Measurements from ENCODE around the gene SERPINA9. TPM values are rescaled to one million over a fixed set of nuclear protein-coding genes. Genes with fewer than 3 reads are reported as not detected.

SERPINA9 gene
- total RNA-seq, 4 donors from 2014 or later, result 0.80 TPM; not detected in 3

DNA sequence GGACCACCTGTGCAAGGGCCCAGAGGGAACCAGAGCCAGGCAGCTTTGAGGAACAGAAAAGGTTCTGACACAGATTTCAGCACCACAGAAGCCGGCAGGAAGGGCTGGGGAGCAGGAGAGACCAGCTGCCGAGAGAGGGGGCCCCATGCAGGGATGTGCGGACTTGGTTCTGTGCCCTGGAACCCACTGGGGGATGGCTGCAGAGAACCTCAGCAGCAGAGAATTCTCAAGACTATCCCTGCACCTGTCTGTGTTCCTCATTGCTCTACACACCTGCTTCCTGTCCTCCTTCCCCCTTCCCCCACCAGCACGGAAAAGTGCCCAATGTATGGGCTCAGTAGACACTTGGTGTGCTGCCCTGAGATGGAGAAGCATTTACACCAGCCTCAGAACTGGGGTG is 3.2 kb downstream of the SERPINA9 start:
- Histone ChIP-seq H3K27ac (no peak overlapping the region), H3K9me3 (no peaks in the 10 kb centered on the region), H3K36me3 (no peaks in the 10 kb centered on the region), H3K4me1 (no peaks in the 10 kb centered on the region), H3K4me3 (no peak overlapping the region), H3K27me3 (no peaks in the 10 kb centered on the region)
- TF ChIP-seq POLR2A (IDR thresholded peaks at IDR 0.05), result no peak
- TF ChIP-seq, protein P1, sequence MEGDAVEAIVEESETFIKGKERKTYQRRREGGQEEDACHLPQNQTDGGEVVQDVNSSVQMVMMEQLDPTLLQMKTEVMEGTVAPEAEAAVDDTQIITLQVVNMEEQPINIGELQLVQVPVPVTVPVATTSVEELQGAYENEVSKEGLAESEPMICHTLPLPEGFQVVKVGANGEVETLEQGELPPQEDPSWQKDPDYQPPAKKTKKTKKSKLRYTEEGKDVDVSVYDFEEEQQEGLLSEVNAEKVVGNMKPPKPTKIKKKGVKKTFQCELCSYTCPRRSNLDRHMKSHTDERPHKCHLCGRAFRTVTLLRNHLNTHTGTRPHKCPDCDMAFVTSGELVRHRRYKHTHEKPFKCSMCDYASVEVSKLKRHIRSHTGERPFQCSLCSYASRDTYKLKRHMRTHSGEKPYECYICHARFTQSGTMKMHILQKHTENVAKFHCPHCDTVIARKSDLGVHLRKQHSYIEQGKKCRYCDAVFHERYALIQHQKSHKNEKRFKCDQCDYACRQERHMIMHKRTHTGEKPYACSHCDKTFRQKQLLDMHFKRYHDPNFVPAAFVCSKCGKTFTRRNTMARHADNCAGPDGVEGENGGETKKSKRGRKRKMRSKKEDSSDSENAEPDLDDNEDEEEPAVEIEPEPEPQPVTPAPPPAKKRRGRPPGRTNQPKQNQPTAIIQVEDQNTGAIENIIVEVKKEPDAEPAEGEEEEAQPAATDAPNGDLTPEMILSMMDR (IDR thresholded peaks at IDR 0.05), result no peak
- DNase-seq, result peak in 1 of 3 donors; percentile 37

- no peak for DNase-seq
- TF ChIP-seq, protein P1 (IDR thresholded peaks at IDR 0.05), result no peak
- H3K36me3 ChIP-seq, result no peaks in the 10 kb centered on the region
- H3K27ac ChIP-seq, result no peak overlapping the region
- no peak overlapping the region for H3K4me3 ChIP-seq
- H3K4me1 ChIP-seq, result no peaks in the 10 kb centered on the region
- H3K9me3 ChIP-seq, result no peaks in the 10 kb centered on the region
- no peaks in the 10 kb centered on the region for H3K27me3 ChIP-seq
These were observed 5.0 kb downstream of the SERPINA9 start for GRCh38 chr14:94471045-94471444.

GRCh38 chr14:94470311-94470710 is 5.7 kb downstream of the SERPINA9 start:
- no peak for DNase-seq
- no peak overlapping the region for H3K4me3 ChIP-seq
- TF ChIP-seq, protein P1 (IDR thresholded peaks at IDR 0.05), result no peak
- TF ChIP-seq POLR2A (IDR thresholded peaks at IDR 0.05), result no peak
- no peaks in the 10 kb centered on the region for H3K36me3 ChIP-seq
- no peaks in the 10 kb centered on the region for H3K4me1 ChIP-seq
- H3K27me3 ChIP-seq, result no peaks in the 10 kb centered on the region
- H3K9me3 ChIP-seq, result peaks cover 0 to 4% (median 0%) of the 10 kb centered on the region in 4 donors
- H3K27ac ChIP-seq, result no peak overlapping the region

- H3K27me3 ChIP-seq, result no peaks in the 10 kb centered on the region
- peak in 1 of 3 donors; percentile 26 for DNase-seq
- TF ChIP-seq POLR2A (IDR thresholded peaks at IDR 0.05), result no peak
- TF ChIP-seq, protein P1 (IDR thresholded peaks at IDR 0.05), result no peak
These were observed 6.7 kb downstream of the SERPINA9 start for GRCh38 chr14:94469261-94469660.

GRCh38 chr14:94467728-94468520 is 8.1 kb downstream of the SERPINA9 start:
- TF ChIP-seq, protein P1 (IDR thresholded peaks at IDR 0.05), result no peak
- TF ChIP-seq POLR2A (IDR thresholded peaks at IDR 0.05), result no peak
- Histone ChIP-seq H3K27ac (no peak overlapping the region), H3K4me1 (no peaks in the 10 kb centered on the region), H3K36me3 (no peaks in the 10 kb centered on the region), H3K4me3 (no peak overlapping the region), H3K9me3 (peaks cover 0 to 7% (median 2%) of the 10 kb centered on the region in 4 donors), H3K27me3 (no peaks in the 10 kb centered on the region)
- DNase-seq, result no peak

More at GRCh38 chr14:94469261-94469660, 6.7 kb downstream of the SERPINA9 start:
- peaks cover 0 to 7% (median 2%) of the 10 kb centered on the region in 4 donors for H3K9me3 ChIP-seq
- H3K4me1 ChIP-seq, result no peaks in the 10 kb centered on the region
- H3K36me3 ChIP-seq, result no peaks in the 10 kb centered on the region
- no peak overlapping the region for H3K4me3 ChIP-seq
- no peak overlapping the region for H3K27ac ChIP-seq

Measured in Peyer's patch (tissue), 4 donors.